HG02840 (cell line): Measurements from ENCODE around the gene CACNA1E.

Experiments used
- ATAC-seq: cut with Tn5 transposase; IDR thresholded peaks from one replicate; pipeline ENCODE4 v1.9.1; 2021; ENCODE audit warnings: mild to moderate bottlenecking, moderate library complexity, moderate number of reproducible peaks; ENCODE audit not compliant: unreplicated experiment, low FRiP score

Gene CACNA1E

DNA sequence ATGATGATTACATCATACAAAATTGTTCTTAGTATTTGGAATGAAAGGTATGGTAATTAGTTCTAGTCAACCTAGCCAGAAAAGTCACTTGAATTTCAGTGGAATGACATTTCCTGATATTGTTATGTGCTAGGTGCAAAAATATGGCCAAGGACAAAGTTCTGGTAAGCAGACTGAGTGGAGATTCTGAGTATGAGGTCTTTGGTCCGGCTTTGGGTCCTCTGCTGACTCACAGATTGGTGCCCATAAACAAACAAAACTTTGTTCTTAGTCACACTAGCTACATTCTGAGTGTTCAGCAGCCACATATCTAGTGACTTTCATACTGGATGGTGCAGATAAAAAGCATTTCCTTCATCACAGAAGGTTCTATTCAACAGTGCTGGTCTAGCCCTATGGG is 372.1 kb downstream of the CACNA1E start:
- no peak for ATAC-seq
